Stimulated activated CD4-positive, alpha-beta T cell treated with anti-CD3 and anti-CD28 coated beads, Interleukin-2, amount 100 ng/mL, for 4 hours (primary cell): ENCODE measurements around the gene LCAT.
"Not testable (repeated sequence)": the region's sequence is repeated elsewhere in the genome, so short reads cannot be mapped to it uniquely, and the experiment has no call there.

Source experiments
- DNase-seq: peaks from one replicate; pipeline ENCODE4 v3.0.0-alpha.2; 2020; ENCODE audit warnings: low read depth

Gene LCAT

DNA sequence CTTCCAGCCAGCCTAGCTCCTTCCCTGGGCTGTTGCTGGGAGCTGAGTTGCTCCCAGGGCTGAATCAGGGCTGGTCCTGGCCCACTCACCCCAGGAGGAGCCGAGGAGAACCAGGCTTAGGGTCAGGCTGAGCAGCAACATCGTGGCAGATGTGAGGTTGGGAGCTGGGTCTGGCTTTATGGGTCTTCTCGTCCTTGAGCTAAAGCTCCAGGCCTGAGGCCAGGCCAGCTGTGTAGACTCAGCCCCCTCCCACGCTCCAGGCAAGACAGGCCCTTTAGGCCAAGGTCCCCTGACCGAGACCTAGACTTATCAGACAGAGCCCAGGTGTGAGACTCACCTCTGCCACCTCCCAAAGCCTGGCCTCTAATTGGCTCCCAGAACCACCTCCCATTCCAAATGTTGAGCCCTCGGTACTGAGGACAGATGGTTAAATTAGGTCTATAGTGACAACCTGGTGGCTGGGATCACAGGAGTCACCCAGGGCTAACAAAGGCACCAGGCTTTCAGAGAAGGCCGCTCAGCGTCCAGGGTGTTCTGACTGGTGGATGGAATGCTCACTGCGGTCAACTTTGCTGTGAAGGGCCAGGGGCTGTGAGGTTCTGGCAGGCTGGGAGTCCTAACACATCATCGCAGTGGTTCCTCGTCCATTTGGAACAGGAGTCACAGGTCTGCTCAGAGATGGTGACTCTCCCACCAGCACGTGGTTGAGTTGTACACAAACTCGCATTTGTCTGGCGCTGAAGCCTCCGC, 12.0 kb downstream of the LCAT start, which contains the start of gene CTRL:
TSS of gene CTRL (minus strand) at position 151 of the 750 bp plus-strand sequence. CDS start at position 141, 10 bp downstream.
- DNase-seq, result no peak

DNA sequence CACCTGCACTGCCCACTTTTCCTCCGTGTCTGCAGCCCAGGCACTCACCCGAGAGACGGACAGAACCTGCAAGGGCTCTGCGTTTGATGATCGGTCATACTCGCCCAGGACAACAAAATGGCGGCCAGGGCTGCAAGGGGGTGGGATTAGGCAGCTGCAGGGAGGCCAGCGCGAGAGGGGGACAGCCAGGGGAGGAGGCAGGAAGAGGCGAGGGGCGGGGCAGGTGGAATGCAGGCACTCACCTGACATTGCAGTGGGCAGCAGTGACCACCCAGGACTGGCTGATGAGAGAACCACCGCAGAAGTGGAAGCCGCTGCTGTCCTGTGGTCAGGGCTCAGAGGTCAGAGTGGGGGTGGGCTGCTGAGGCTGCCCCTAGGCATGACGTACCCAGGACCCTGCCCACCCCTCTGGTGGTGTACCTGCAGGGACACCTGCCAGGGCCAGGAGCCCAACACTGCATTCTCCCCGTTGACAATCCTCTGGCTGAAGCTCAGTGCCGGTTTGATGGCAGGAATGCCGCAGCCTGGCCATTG, 13.2 kb downstream of the LCAT start:
- DNase-seq, result no peak

DNA sequence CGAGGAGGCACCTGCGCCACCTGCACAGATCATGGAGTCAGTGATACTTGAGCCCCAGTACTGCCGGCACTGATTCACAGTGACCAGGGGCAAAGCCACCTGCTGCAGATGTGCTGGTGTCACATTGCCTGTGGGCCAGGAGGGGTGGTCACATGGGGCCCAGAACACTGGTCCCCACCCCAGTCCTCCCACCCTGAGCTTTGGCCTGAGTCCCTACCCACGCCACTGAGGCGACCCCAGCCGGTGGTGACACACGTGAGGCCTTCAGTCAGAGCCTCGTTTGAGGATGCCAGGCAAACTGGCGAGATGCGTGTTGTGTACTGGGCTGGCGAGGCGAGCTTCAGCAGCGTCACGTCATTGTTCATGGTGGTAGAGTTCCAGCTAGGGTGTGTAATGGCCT, 13.7 kb downstream of the LCAT start:
- no peak for DNase-seq

DNA sequence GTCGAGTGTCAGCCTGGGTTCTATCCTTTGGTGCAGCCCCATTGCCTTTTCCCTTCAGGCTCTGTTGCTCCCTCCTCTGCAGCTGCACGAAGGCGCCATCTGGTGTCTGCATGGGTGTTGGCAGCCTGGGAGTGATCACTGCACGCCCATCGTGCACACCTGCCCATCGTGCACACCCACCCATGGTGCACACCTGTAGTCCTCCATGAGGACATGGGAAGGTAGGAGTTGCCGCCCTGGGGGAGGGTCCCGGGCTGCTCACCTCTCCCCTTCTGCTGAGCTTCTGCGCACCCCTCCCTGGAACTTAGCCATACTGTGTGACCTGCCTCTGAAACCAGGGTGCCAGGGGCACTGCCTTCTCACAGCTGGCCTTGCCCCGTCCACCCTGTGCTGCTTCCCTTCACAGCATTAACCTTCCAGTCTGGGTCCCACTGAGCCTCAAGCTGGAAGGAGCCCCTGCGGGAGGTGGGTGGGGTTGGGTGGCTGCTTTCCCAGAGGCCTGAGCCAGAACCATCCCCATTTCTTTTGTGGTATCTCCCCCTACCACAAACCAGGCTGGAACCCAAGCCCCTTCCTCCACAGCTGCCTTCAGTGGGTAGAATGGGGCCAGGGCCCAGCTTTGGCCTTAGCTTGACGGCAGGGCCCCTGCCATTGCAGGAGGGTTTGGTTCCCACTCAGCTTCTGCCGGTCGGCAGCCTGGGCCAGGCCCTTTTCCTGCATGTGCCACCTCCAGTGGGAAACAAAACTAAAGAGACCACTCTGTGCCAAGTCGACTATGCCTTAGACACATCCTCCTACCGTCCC, 15.2 kb downstream of the LCAT start:
- peak; percentile 62 for DNase-seq

DNA sequence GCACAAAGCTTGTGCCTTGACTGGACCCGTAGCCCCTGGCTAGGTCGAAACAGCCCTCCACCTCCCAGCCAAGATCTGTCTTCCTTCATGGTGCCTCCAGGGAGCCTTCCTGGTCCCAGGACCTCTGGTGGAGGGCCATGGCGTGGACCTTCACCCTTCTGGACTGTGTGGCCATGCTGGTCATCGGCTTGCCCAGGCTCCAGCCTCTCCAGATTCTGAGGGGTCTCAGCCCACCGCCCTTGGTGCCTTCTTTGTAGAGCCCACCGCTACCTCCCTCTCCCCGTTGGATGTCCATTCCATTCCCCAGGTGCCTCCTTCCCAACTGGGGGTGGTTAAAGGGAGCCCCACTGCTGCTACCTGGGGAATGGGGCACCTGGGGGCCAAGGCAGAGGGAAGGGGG, 15.8 kb downstream of the LCAT start:
- no peak for DNase-seq

DNA sequence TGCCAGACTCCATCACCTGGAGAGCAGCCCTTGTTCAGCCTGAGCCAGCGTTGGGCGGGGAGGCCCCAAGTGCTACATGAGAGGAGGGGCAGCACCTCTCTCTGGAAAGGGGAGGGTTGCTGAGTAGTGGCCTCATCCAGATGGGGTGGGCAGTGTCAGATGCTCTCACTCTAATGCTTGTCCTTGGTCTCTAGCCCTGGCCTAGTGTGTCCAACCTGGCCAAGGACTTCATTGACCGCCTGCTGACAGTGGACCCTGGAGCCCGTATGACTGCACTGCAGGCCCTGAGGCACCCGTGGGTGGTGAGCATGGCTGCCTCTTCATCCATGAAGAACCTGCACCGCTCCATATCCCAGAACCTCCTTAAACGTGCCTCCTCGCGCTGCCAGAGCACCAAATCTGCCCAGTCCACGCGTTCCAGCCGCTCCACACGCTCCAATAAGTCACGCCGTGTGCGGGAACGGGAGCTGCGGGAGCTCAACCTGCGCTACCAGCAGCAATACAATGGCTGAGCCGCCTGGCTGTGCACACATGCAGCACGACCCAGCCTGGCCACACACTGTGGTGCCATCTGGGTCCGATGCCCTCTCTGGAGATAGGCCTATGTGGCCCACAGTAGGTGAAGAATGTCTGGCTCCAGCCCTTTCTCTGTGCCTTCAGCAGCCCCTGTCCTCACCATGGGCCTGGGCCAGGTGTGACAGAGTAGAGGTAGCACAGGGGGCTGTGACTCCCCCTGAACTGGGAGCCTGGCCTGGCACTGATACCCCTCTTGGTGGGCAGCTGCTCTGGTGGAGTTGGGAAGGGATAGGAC, 16.6 kb downstream of the LCAT start:
- no peak for DNase-seq

DNA sequence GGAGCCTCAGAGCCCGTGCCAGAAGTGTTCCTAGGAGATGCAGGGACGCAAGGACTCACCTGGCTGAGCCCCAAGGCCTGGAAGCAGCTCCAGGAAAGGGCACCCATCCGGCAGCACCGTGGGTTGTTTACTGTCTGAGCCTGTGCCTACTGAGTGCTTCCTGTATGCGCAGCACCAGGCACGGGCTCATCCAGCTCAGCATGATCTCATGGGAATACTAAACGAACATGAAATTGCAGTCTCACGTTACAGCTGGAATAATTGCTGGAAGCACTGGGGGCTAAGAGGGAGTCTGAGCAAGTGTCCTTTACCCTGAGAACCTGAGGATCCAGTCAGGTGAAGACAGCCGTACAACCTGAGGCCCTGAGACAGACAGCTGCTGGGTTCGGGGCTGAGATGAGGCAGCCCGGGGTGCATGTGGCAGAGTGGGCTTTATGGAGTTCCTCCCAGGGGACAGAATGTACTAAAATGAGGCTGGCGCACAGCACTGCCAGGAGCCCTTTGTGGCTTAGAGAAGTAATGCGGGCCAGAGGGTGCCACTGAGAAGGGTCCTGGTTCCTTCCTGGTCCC, 17.7 kb downstream of the LCAT start:
- DNase-seq, result no peak

DNA sequence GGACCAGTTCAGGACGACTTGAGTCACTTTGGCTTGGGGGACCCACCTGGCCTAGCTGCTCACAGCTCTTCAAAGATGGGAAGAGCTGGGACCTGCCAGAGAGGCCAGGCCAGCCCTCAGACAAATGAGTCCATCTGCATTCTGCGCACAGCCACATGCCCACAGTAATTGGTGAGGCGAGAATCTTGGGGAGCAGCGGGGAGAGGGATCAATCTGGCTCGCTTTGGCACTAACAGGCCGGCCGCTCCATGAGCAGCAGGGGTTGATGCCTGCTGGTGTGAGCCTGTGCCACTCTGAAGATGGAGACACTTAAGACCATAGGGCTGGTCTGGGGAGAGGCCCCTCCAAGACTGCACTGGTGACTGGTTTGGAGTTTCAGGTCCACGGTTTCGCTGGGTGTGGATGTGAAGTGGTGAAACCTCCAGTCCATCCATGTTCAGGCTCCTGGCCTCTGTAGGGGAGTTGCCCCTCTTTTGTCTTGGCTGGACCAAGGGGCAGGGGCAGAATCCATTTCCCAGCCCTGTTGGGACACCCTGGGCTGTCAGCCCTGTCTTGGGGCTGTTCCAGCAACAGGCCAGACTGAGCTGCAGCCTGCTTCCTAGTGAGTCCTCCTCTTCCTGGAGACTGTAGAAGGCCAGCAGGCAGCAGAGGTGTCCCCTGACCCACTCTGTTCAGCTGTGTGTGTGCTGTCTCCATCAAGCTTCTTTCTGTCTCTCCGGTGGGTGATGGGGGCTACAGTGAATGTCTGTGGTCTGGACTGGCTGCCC, 19.6 kb downstream of the LCAT start:
- DNase-seq, result no peak

DNA sequence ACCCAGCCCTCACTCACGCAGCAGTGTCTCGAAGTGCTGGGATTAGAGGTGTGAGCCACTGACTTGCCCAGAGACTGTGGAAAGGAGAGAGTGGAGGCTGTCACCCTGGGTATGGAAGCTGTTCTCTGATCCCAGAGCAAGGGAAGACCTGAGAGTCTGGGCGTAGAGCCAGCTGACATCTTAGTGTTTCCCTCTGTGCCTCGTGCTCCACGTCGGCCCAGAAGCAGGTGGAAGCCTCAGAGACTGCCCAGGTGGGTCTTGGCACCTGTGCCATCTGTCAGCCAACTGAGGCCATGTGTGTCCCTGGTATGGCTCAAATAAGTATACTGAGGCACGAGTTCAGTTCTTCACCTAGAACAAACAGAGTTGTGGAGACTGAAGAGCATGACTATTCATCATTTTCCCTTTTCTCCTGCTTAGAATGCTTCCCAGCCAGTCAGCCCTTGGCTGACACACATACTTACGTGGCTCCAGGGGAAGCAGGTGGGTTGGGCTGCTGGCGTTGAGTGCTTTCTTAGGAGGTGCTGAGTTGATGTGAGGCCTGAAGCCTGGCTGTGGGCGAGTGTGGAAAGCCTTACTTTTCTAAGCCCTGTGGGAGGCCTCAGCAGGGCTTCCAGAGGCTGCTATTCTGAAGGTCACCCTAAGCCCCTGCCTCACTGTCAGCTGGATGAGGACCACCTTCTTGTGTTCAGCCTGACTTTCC, 20.4 kb downstream of the LCAT start:
- no peak for DNase-seq

DNA sequence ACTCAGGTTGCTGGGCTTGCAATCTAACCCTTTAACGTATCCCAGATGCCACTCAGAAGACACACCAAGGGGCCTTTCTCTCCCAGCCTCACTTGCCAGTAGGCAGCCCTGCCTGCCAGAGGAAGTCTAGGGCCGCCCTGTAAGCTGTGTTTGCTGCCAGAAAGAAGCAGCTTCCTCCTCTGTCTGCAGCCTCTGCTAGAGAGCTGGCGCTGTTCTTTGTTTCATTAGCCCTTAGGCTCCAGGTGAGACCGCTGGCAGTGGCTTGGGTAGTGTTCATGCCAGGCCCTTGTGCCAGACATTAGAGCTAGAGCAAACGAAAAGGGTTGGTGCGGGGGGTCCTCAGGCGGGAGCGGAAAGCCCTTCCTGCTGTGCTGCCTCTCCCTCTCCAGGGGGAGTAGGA, 21.2 kb downstream of the LCAT start:
- DNase-seq, result no peak

DNA sequence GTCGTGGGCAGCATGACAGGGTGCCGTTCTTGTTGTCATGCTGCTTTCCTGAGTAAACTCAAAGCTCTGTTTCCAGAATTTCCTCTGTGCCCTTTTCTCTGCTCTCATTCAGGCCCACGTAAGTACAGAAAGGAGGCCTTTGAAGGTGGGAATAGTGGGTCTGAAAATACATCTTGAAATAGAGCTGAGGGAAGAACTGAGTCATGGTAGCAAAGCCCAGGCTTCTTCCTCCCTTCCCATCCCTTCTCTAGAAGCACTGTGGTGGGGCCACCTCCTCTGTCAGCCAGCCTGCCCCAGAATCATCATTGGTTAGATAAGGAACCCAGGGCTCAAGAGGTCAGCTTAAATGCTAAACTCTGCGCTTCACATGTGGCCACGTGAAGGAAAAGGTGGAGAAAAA, 21.7 kb downstream of the LCAT start:
- DNase-seq, result no peak

DNA sequence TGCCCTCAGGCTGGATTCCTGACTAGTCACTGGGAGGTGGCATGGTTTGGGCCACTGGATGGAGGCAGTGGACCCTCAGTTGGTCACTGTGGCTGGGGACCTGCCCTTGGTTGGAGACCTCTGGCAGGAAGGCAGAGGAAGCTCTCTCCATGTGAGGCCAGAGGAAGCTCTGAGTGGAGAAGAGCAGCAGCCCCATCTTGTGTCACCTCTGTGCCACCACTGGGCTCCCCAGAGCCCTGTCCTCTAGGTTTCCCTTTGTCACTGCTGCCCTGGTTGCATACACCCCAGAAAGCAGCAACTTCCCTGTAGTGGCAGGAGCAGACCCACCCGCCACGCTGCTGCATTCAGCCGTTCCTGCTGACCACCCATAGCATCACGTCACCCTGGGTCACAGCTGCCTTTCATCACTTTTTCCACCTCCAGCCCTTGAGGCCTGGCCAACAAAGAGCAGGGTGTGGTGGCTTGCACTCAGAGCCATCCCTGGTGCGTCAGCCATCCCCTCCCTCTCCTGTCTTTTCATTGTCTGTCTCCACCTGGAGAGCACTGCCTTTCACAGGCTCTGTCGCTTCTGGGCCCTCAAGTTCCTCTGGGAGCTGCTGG, 24.2 kb downstream of the LCAT start:
- no peak for DNase-seq

DNA sequence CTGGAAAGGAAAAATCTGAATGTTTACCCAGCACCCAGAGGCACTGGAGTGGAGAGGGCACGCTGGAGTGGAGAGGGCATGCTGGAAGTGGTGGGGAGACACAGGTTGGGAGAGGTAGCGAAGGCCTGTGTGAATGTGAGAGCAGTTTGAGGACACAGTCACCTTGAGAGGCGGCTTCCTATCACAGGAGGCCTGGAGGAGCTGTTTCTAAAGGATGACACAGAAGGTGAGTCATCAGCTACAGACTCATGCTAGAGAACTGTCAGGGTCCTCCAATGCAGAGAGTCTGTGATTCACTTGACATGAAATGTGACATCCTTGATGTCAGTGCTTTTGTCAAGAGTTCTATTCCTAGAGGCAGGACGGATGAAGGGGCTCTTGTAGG, 26.1 kb downstream of the LCAT start:
- peak; percentile 43 for DNase-seq

DNA sequence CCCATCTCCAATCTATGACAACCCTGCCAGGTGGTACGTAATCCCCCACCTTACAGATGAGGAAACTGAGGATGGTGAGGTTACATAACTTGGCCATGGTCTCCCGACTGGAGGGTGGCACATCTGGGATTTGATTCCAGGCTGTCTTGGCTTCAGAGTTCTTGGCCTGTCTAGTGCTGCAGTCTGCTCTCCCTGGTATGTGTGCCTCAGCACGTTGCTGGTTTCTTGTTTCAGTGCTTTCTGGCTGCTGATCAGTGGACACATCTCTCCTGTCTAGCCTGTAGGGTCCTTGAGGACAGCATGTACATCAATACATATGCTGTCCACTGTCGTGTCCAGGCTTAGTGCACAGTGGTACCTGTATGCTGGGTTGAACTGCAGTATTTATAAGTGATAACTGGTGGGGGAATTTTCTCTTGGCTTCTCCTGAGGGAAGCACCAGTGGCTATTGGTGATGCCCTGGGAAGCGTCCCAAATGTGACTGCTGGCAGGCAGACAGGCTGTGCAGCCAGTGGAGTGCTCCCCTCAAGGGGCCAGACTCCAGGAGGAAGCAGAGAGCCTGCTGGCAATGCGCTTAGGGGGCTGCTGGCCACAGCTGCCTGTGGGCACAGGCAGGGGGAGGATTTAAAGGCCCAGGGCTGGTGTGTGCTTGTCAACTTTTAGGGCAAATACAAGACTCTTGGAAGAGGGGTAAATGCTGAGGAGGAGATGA, 26.6 kb downstream of the LCAT start:
- DNase-seq, result no peak

DNA sequence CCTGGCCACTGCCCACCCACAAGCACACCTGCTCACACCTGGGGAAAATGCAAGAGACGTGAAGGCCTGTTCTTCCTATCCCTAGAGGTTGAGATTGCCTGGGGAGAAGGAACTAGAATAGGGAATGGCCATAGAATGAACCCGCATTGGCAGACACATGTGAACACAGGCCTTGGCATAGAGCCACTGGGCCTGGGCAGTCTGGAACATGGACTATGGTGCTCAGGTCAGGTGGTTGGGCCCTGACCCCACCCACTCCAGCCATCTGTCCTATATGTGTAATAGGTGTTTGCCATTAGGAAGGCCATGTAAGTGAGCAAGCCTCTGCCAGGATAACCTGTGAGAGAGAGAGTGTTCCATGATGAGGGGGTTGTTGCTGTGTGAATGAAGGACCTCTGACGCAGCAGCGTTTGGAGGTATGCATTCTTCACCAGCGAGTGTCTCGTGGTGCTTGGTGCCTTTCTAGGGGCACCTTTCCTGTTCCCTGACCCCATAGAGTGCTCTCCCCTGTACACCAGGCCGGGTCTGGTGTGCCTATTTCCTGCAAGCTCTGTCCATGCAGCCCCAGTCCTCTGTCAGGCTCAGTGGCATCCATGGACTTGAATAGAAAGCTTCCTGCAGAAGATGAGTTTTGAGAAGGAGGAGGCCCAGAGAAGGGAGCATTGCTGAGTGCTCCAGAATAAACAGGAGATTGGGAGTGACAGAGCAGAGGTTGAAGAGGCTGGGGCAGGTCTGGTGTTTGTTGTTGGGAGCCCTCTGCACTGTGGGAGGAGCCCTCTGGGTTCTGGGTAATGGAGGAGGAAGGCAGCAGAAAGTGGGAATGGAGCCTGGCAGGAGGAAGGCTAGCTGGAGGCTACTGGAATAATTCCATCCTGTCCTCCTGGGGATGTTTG, 27.8 kb downstream of the LCAT start:
- DNase-seq, result no peak

DNA sequence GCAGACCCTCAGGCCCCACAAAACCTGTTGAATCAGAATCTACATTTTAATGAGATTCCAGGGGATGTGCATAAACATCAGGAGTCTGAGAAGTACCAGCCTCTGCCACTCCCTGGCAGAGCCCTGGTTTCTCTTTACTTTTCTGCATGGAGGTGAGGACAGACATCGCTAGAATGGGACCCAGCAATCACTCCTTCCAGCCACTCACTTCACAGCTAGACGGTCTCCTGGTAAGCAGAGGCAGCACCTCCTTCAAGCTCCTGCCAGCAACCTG, 28.5 kb downstream of the LCAT start:
- DNase-seq, result not testable (repeated sequence)

DNA sequence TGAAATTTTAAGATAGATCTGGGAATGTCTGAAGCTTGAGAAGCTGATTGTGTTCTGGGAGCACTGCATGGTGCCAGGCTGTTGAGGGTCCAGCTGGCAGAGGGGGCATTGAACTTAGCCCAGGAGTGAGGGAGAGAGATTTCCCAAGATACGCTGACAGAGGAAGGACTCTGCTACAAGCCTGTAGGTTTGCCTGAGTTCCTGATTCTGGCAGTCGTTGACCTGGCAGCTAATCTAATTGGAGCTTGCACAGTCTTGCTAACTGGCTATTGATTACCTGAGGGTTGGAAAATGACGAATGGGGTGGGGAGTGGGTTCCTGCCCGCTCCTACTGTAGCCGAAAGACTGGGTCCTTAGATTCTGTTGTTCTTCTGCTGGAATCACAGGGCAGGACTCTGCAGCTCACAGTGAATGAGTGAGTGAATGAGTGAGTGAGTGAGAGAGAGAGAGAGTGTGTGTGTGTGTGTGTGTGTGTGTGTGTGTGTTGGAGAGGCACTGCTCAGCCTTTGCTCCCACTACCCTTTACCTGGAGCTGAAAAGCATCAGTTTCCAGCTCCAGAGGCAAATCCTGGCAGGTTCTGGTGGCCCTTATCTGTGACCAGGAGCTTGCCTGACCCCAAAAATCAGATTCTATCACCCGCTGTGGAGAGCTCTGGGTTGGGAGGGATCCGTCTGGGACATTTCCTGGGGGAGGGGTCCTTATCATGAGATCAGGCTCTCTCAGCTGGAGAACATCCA, 29.0 kb downstream of the LCAT start:
- no peak for DNase-seq

DNA sequence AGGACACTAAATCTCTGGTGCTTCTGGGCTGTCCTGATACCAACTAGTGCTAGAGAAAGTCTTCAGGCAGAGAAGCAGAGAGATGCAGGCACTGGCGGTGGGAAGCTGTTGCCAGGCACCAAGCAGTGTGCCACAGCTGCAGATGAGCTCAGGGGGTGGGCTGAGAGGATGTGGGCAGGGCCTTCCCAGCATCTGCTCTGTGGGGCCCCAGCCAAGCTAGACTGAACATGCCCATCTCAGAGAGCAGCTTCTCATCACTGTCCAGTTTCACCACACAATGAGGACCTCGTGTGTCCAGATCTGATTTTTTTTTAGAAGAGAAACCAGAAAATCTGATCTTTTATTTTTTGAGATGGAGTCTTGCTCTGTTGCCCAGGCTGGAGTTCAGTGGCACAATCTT, 33.8 kb downstream of the LCAT start:
- DNase-seq, result no peak
